ENCODE results near the gene TESK2. TPM values are rescaled to one million over a fixed set of nuclear protein-coding genes. Genes with fewer than 3 reads are reported as not detected.
"Not testable (repeated sequence)": the region's sequence is repeated elsewhere in the genome, so short reads cannot be mapped to it uniquely, and the experiment has no call there.

The TESK2 gene
- total and polyA plus RNA-seq, 10 donors: 3.2 to 11.5 (median 7.7) TPM

DNA sequence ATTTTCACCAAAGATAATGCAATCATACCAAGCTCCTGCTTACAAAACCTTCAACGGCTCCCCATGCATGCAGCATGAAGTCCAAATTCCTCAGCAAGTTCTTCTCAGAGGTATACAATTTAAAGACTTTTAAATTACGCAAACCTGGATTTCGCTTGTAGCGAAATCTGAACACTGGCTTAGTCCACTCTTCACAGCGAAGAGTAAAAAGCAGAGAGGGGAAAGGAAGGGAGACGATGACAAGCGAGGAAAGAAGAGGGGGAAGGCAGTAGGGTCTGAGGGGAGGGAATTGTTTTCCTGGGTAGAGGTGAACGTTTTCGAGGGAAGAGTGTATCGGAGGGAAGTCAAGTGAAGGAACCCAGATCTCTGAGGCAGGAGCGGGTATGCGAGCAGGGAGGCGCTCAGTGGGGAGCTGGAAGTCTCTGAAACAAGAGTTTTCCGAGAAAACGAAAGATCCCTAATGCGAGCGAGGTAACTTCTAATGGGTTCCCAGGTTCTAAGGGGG, 790 bp downstream of the TESK2 start:
- DNase-seq: peak; percentile 38
- H3K27me3 ChIP-seq (replicated peaks in 1 of 7): no peaks in the 10 kb centered on the region
- intact Hi-C loops (cut with DNase I; ENCODE audit: low total_unique reads): loop anchor here (5.0 kb wide), 3 partner anchors 128 to 478 kb away; partner anchors contain the start of genes HECTD3 and UROD
- peak overlapping the region; percentile 74 to 89 (median 79) for H3K4me3 ChIP-seq
- TF ChIP-seq POLR2A (IDR thresholded peaks at IDR 0.05) (no peak), POLR2AphosphoS5 (IDR thresholded peaks at IDR 0.05) (no peak)
- TF ChIP-seq, protein P1, sequence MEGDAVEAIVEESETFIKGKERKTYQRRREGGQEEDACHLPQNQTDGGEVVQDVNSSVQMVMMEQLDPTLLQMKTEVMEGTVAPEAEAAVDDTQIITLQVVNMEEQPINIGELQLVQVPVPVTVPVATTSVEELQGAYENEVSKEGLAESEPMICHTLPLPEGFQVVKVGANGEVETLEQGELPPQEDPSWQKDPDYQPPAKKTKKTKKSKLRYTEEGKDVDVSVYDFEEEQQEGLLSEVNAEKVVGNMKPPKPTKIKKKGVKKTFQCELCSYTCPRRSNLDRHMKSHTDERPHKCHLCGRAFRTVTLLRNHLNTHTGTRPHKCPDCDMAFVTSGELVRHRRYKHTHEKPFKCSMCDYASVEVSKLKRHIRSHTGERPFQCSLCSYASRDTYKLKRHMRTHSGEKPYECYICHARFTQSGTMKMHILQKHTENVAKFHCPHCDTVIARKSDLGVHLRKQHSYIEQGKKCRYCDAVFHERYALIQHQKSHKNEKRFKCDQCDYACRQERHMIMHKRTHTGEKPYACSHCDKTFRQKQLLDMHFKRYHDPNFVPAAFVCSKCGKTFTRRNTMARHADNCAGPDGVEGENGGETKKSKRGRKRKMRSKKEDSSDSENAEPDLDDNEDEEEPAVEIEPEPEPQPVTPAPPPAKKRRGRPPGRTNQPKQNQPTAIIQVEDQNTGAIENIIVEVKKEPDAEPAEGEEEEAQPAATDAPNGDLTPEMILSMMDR (IDR thresholded peaks at IDR 0.05 in 8 of 11, conservative IDR thresholded peaks at IDR 0.05 in 3 of 11): no peak
- H3K27ac ChIP-seq: peak overlapping the region; percentile 67 to 92 (median 90)
- WGBS, 5 donors: 1 to 3% (median 2%) methylated on average over 17 of the region's 17 CpGs
- peaks cover 0 to 6% (median 0%) of the 10 kb centered on the region in 6 donors for H3K36me3 ChIP-seq
- H3K9me3 ChIP-seq: no peaks in the 10 kb centered on the region
- peaks cover 6 to 46% (median 22%) of the 10 kb centered on the region in 6 donors for H3K4me1 ChIP-seq

- H3K27me3 ChIP-seq (replicated peaks in 1 of 7); intact Hi-C loops (cut with DNase I; ENCODE audit: low total_unique reads); H3K9me3 ChIP-seq; H3K36me3 ChIP-seq; H3K27ac ChIP-seq: not testable (repeated sequence)
- Histone ChIP-seq H3K4me3 (peak overlapping the region in 7 of 8 donors; percentile 74 to 89 (median 78)), H3K4me1 (peaks cover 6 to 46% (median 22%) of the 10 kb centered on the region in 6 donors)
- 60 to 70% (median 64%) methylated on average over 14 of the region's 14 CpGs for WGBS, 5 donors
- DNase-seq: peak; percentile 72
Observed at GRCh38 chr1:45489379-45489778, 1.6 kb downstream of the TESK2 start.

GRCh38 chr1:45488666-45489377, 2.1 kb downstream of the TESK2 start:
- intact Hi-C loops (cut with DNase I; ENCODE audit: low total_unique reads): no loop called here
- H3K9me3 ChIP-seq: no peaks in the 10 kb centered on the region
- WGBS, 5 donors: 73 to 83% (median 79%) methylated on average over 10 of the region's 10 CpGs
- H3K36me3 ChIP-seq: no peaks in the 10 kb centered on the region
- H3K4me1 ChIP-seq: peaks cover 6 to 46% (median 22%) of the 10 kb centered on the region in 6 donors
- TF ChIP-seq POLR2AphosphoS5 (IDR thresholded peaks at IDR 0.05) (no peak), POLR2A (IDR thresholded peaks at IDR 0.05) (no peak)
- TF ChIP-seq, protein P1 (IDR thresholded peaks at IDR 0.05 in 8 of 11, conservative IDR thresholded peaks at IDR 0.05 in 3 of 11): no peak
- peak; percentile 34 for DNase-seq
- no peak overlapping the region for H3K4me3 ChIP-seq
- no peak overlapping the region for H3K27ac ChIP-seq
- H3K27me3 ChIP-seq (replicated peaks in 1 of 7): no peaks in the 10 kb centered on the region

GRCh38 chr1:45485949-45486348, 5.0 kb downstream of the TESK2 start:
- Histone ChIP-seq H3K36me3 (no peaks in the 10 kb centered on the region), H3K27ac (no peak overlapping the region), H3K4me1 (peaks cover 6 to 24% (median 13%) of the 10 kb centered on the region in 6 donors), H3K27me3 (replicated peaks in 1 of 7) (no peaks in the 10 kb centered on the region), H3K4me3 (no peak overlapping the region), H3K9me3 (no peaks in the 10 kb centered on the region)
- TF ChIP-seq POLR2A (IDR thresholded peaks at IDR 0.05) (no peak), POLR2AphosphoS5 (IDR thresholded peaks at IDR 0.05) (no peak)
- TF ChIP-seq, protein P1 (IDR thresholded peaks at IDR 0.05 in 8 of 11, conservative IDR thresholded peaks at IDR 0.05 in 3 of 11): no peak
- DNase-seq: no peak
- intact Hi-C loops (cut with DNase I; ENCODE audit: low total_unique reads): no loop called here
